HG02623 (cell line): ENCODE data around the gene SEMA5B.

ENCODE experiments used
- ATAC-seq: cut with Tn5 transposase; IDR thresholded peaks from one replicate; pipeline ENCODE4 v1.9.1; 2021; ENCODE audit warnings: moderate library complexity; ENCODE audit not compliant: unreplicated experiment

Gene SEMA5B

DNA sequence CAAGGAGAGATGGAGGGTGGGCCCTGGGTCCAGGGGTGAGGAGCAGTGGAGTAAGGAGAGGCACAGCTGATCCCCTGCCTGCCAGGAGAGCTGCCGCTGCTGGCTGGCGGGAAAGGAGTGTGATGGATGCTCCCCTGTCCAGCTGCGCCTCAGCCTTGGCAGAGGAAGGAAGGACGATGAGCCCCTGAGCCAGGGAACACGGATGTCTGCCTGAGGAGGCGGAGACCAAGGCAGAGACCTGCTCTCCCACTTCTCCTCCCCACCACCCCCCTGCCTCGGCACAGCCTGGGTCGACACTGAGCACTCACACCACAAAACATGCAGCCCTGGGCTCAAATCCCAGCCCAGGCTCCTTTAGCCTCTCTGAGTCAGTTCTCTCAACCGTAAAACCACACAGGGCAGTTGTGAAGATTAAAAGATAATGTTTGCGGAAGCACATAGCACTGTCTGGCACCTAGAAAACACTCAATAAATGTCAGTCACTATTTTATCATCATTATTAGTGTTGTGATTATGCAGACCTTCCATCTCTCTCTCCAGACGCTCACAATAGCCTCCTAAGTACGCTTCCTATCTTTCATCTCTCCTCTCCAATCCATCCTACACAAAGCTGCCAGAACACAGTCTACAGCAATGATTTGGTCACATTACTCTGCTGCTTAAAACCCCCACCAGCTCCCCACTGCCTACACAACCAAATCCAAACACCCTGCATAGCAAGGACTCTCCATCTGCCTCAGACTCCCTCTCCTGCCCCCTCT, 52.2 kb downstream of the SEMA5B start:
- peak; percentile 42 for ATAC-seq

DNA sequence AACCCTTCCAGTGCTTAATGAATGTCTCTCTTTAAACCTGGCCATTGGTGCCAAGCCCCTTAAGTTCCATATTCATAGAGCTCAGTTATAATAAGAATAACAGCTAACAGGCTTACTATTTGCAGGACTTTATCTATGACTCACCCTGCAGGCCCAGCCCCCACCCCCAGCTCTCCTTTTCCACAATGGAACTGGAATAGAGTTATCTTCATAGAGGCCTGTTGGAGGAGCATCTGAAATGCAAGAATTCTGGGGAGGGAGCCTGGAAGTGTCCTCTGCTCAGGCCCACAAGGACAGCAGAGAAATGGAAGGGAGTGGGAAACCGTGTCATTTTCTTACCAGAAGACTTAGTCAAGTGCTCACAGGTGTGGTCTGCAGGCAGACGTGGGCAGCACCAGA, 52.8 kb downstream of the SEMA5B start:
- ATAC-seq, result no peak

DNA sequence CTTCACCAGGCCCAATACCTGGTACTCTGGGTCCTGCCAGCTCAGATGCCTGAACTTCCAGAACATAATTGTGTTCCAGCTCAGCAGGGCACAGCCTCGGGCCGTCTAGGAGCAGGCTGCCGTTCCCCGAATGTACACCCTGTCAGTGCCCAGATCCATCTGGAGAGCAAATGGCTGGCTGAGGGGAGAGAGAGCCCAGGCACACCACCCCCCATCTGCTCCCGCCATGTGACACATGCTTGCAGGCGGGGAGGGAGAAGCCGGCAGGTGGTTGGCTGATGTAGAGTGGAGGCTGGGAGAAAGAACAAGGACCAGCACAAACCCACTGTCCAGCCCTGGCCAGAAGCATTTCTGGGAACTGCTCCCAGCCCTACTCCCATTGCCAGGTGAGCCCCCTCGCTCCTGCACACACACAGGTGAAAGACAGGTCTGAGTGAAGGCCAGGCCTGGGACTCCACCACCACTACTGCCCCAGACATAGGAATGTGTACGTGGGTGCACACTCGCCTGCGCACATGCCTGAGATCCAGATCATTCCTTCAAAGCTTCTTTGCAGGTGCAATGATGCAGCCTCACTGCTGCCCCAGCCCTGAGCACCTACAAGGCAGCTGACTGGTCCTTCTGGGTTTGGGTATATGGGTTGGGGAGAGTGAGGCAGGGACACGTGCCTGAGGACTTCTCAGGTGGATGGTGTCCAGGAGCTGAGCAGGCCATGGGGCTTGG, 53.5 kb downstream of the SEMA5B start:
- ATAC-seq, result no peak

GRCh38 chr3:122972141-122972540, 55.4 kb downstream of the SEMA5B start:
- no peak for ATAC-seq

- ATAC-seq, result no peak
These were observed 57.7 kb downstream of the SEMA5B start for GRCh38 chr3:122969585-122970469.

DNA sequence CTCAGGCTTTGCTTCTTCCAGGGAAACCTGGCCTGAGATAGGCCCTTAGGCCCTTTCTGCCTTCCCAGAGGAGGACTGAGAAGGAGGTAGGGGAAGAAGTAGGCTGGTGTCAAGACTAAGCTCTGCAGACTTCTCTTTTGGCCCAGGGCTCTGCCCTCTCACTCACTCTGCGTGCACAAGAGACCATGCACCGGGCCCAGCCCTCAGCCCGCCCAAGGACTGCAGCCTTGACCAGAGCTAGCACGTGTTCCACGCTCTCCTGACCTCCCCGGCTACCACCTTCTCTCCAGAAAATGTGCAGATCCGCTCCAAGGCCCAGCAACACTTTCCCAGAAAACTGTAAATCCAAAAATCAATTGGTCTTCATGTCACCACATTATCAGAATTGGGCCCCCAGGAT, 59.8 kb downstream of the SEMA5B start:
- ATAC-seq, result no peak

DNA sequence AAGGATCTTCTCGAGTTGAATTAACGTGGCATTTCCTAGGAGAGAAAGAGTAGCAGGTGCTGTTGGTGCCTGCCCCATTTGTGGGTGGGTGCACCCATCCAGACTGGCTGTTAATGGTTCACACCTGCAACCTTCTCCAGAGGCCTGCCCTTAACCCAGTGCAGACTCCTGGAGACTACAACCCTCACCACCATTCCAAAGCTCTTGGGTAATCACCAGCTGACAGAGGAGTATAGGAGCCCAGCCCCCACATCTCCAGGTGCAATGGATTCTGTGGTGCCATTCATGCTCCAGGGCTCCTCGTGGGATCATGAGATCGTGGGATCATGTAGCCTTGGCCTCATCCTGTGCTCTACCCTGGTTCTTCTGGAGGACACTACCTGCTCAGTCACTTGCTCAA, 60.2 kb downstream of the SEMA5B start:
- no peak for ATAC-seq

DNA sequence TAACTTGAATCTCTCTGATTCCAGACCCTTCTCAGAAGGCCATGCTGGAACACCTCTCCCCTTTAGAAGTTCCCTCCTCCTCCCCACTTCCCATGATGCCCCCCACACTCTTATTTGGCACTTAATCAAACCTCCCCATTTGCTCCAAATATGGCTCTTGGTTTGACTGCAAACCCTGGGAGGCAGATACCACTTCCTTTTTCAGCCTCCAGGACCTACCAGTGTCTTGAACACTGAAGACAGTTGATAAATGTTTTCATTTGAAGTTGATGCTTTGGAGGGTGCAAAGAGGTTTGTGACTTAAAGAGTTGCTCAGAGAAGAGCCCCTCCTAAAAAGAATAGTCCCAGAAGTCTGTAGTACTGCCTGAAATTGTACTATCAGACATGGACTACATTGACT, 61.5 kb downstream of the SEMA5B start:
- no peak for ATAC-seq

DNA sequence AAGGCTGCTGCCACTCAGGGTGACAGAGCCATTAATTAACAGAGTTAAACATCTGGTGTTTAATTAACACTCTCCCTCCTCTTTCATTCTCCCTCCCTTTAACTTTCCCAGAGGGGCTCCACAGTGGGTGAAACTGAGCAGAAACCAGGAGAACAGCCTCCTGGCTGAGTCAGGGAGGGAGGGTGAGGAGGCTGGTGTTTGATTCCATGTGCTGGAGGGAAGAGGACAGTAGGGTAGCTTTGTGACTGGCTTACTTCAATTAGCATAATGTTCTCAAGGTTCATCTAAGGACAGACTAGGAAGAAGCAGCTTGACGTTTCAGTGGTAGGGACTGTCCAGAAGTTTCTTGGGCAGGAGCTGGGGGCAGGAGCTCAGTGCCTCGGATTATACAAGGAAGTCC, 62.8 kb downstream of the SEMA5B start:
- ATAC-seq, result no peak

DNA sequence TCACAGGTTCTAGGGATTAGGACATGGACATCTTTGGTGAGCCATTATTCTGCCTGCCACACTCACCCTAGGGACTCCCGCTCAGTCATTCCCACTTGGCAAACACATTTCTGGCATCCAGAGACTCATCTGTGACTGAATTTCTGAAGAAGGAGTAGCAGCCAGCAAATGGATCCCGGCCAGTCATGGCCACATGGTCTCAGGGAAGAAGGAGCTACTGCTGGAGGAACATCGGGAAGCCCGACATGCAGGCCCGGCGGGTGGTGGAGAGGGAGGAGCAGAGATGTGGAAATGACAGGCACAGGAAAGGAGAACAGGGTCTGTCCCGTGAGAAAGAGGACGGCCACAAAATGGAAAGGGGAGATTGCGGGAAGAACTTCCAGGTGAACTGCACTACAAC, 65.4 kb downstream of the SEMA5B start:
- ATAC-seq, result no peak

DNA sequence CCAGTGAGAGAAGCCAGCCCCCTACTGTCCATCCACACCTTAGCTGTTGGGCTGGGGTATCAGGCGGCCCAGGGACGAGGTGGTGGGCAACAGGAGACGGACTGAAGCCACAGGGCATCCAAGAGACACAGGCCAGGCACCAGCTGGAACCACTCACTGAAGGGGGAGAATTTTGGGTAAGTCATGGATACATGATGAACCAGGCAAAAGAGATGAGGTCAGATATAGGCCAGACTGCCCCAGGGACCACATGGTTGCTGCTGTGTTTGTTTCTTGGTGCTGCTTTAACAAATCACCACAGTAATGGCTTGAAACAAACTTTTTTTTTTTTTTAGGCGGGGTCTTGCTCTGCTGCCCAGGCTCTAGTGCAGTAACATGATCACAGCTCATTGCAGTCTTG, 66.4 kb downstream of the SEMA5B start:
- no peak for ATAC-seq

GRCh38 chr3:122960652-122961051, 66.9 kb downstream of the SEMA5B start:
- ATAC-seq, result no peak

GRCh38 chr3:122959339-122959738, 68.2 kb downstream of the SEMA5B start:
- ATAC-seq, result no peak

DNA sequence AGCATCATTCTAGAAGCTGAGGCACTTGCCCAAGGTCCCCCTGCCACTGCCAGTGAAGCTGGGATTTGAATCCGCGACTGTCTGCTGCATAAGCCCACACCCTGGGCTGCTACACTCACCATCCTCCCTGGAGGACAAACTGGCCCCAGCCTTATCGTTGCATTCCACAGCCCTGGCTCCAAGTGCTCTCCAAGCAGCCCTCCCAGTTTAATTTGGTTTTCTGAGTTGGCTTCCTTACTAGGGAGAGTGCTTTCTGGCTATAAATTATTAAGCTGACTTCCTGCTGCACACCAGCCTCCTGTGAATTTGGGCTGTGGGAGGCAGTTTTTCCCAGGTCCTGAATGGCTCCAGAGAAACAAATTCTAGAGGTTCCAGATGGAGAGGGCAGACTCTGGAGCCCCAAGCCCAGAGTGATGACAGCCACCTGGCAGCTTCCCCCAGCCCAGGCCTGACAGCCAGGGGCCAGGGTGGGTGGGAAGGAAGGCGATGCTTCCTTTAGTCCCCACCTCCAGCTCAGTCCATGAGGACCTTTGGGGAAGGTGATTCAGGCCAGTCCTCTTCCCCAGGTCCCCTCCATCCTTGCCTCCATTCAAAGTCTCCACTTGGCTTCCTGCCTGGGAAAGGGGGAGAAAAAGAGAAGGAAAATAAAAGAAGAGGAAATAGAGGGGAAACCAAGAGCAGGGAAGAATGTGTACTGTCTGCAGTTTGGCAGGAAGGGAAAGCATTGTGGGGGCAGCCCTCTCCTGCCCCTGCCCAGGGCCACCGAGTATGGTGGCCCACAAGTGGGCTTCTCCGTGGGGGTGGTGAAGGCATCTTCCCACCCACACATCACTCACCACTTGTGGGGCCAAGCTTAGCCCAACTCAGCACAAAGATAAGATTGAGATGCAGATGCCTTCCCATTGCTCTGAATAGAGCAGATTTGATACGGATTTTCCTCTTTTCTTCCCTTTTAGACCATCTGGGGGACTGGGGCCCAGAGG, 69.6 kb downstream of the SEMA5B start:
- no peak for ATAC-seq

DNA sequence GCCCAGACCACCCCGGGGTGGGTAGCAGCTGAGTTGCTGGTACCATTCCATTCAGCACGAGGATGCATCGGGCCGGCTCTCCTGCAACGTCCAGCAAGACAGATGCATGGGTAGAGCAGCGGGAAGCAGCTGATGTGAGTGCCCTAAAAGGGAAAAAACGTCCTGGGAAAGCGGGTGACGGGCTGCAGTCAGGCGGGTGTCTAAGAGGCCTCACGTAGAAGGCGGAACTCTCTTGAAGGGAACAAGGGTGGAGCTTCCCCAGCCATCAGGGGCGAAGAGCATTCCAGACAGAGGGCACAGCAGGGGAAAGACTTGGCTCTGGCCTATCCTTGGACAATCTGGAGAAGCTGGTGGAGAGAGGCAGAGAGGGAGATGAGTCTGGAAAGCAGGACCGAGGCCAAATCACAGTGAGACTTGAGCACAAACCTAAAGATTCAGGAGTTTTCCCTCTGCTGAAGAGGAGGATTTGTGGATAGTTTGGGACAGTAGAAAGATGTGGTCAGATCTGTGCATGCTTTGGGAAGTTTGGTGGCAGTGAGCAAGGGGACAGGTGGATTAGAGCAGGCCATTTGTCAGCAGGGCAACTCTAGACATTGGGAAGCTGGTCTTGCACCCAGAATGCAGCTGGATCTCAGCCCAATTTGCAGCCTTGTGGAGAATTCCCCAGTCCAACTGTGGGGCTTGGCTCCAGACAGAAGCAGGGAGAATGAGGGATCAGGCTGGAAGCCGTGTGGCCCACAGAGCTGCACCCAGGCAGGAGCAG, 70.7 kb downstream of the SEMA5B start:
- no peak for ATAC-seq

DNA sequence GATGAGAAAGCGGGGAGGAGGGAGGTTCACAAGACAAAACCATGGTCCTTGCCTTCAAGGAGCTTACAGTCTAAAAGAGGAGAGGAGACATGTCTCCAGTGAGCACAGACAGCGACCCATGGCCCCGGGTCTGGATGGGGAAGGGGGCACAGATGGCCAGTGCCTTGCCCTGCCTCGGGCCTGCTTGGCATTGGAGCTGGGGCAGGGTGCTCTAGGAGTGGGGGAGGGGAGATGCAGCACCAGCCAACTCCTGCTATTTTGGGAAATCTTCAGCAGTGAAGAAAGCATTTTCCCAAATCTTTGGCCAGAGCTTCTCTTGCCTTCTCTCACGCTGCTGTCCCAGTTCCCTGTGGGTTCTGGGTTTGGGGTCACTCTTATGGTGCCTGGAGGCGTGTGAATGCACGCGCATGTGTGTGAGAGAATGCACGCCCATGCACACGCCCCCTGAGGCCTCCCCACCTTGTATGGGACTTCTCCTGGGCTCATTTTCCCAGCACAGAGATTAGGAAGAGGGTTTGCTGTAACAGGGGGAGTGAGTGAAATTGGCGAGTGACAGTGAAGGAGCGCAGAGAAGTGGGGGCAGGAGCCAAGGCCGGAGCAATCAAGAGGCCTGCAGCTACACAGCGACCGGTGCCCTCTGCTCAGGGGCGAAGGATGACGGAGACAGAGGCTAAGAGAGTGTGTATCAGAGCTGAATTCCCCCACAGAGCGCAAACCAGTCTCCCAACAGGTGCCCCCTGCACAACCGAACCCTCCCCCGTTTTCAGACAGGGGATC, 71.5 kb downstream of the SEMA5B start:
- no peak for ATAC-seq

- no peak for ATAC-seq
These were observed 75.0 kb downstream of the SEMA5B start for GRCh38 chr3:122952520-122952919.

GRCh38 chr3:122948408-122948807, 79.2 kb downstream of the SEMA5B start:
- ATAC-seq, result no peak

DNA sequence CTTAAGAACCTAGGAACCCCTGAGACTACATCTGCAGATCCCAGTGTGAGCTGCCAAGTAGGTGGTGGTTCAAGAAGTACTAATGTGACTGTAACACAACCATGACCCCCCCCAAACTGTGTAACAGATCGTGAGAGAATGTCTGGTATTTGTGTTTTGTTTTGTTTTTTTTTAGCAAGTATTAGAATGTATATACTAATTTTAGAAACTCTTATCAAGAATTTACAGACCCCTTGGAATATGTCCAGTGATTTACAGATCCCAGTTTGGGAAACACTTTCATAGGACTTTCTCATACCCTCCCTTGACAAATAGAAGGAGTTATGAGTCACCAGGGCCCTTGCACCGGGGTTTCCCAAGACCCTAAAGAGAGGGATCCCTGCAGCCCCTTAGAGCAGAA, 79.8 kb downstream of the SEMA5B start:
- no peak for ATAC-seq
